Mesenchymal stem cell (in vitro differentiated cells and primary cell): ENCODE measurements around the gene CAPN15.
"Not testable (repeated sequence)": the region's sequence is repeated elsewhere in the genome, so short reads cannot be mapped to it uniquely, and the experiment has no call there.

Experiments
- DNase-seq: peaks from one replicate; pipeline ENCODE4 v3.0.0-alpha.2; 2013
- H2AFZ ChIP-seq: one replicate; pipeline ENCODE4 v1.6.1; 2013; ENCODE audit warnings: low read depth, mild to moderate bottlenecking, control low read depth, inconsistent platforms, low read length, moderate library complexity
- H2AK5ac ChIP-seq: 2 replicates; pipeline ENCODE4 v1.6.1; 2013; ENCODE audit warnings: low read length, moderate library complexity, mild to moderate bottlenecking, inconsistent platforms; ENCODE audit not compliant: severe bottlenecking
- H2BK120ac ChIP-seq: one replicate; pipeline ENCODE4 v1.6.1; 2013; ENCODE audit warnings: low read depth, mild to moderate bottlenecking, inconsistent platforms, low read length, moderate library complexity
- H2BK12ac ChIP-seq, 2 experiments: one replicate each; pipeline ENCODE4 v1.6.1; 2013; ENCODE audit warnings: inconsistent platforms in 2 of 2, low read length in 2 of 2, mild to moderate bottlenecking in 2 of 2, moderate library complexity in 2 of 2, control low read depth in 1 of 2
- H2BK15ac ChIP-seq: one replicate; pipeline ENCODE4 v1.6.1; 2013; ENCODE audit warnings: mild to moderate bottlenecking, low read depth, inconsistent platforms; ENCODE audit not compliant: poor library complexity, severe bottlenecking
- H2BK5ac ChIP-seq: 2 replicates; pipeline ENCODE4 v1.6.1; 2013; ENCODE audit warnings: low read depth, mild to moderate bottlenecking, low read length, control low read depth, inconsistent platforms; ENCODE audit not compliant: poor library complexity, severe bottlenecking
- H3K14ac ChIP-seq, 2 experiments: one replicate each; pipeline ENCODE4 v1.6.1; 2013; ENCODE audit warnings: inconsistent platforms in 2 of 2, low read length in 2 of 2, control low read depth in 1 of 2, mild to moderate bottlenecking in 1 of 2, moderate library complexity in 1 of 2
- H3K18ac ChIP-seq, 2 experiments: one replicate each; pipeline ENCODE4 v1.6.1; 2013; ENCODE audit warnings: inconsistent platforms in 2 of 2, low read length in 2 of 2, control low read depth in 1 of 2, low read depth in 1 of 2, mild to moderate bottlenecking in 1 of 2
- H3K23ac ChIP-seq, 2 experiments: one replicate each; pipeline ENCODE4 v1.6.1; 2013; ENCODE audit warnings: inconsistent platforms in 2 of 2, low read length in 2 of 2, mild to moderate bottlenecking in 2 of 2, moderate library complexity in 2 of 2, control low read depth in 1 of 2
- H3K27ac ChIP-seq: 2 replicates; pipeline ENCODE4 v1.5.1; 2013; ENCODE audit warnings: mild to moderate bottlenecking, moderate library complexity, low read length, control low read depth, inconsistent platforms; ENCODE audit not compliant: poor library complexity, severe bottlenecking
- H3K27me3 ChIP-seq, 2 experiments: 2 replicates each; pipeline versions ENCODE4 v1.6.1 to v1.7.0; 2013; ENCODE audit warnings: low read length in 2 of 2, mild to moderate bottlenecking in 2 of 2, moderate library complexity in 2 of 2, control low read depth in 1 of 2, inconsistent platforms in 1 of 2; ENCODE audit not compliant: control insufficient read depth in 1 of 2, insufficient read depth in 1 of 2
- H3K36me3 ChIP-seq, 2 experiments: 2 replicates each; pipeline versions ENCODE4 v1.6.1 to v1.7.0; 2013; ENCODE audit warnings: low read length in 2 of 2, control low read depth in 1 of 2, inconsistent platforms in 1 of 2, low read depth in 1 of 2, mild to moderate bottlenecking in 1 of 2; ENCODE audit not compliant: insufficient read depth in 2 of 2, control insufficient read depth in 1 of 2
- H3K4ac ChIP-seq, 2 experiments: one replicate each; pipeline ENCODE4 v1.6.1; 2013; ENCODE audit warnings: inconsistent platforms in 2 of 2, low read length in 2 of 2, mild to moderate bottlenecking in 2 of 2, moderate library complexity in 2 of 2, control low read depth in 1 of 2, low read depth in 1 of 2
- H3K4me1 ChIP-seq: 2 replicates; pipeline ENCODE4 v1.6.1; 2013; ENCODE audit warnings: low read depth, low read length, control low read depth; ENCODE audit not compliant: control insufficient read depth, insufficient read depth
- H3K4me2 ChIP-seq: 2 replicates; pipeline ENCODE4 v1.6.1; 2013; ENCODE audit warnings: low read length, mild to moderate bottlenecking, inconsistent platforms; ENCODE audit not compliant: poor library complexity, severe bottlenecking
- H3K4me3 ChIP-seq, 2 experiments: 2 replicates each; pipeline versions ENCODE4 v1.5.1 to v1.7.0; 2013; ENCODE audit warnings: low read length in 2 of 2, mild to moderate bottlenecking in 2 of 2, control low read depth in 1 of 2, low read depth in 1 of 2; ENCODE audit not compliant: insufficient read depth in 1 of 2
- H3K79me1 ChIP-seq: replicated peaks from 2 replicates; pipeline ENCODE4 v1.6.1; 2013; ENCODE audit warnings: mild to moderate bottlenecking, control low read depth, low read length, inconsistent platforms; ENCODE audit not compliant: poor library complexity, severe bottlenecking
- H3K9ac ChIP-seq: 2 replicates; pipeline ENCODE4 v1.7.0; 2013; ENCODE audit warnings: mild to moderate bottlenecking, low read length, moderate library complexity
- H3K9me3 ChIP-seq: 2 replicates; pipeline ENCODE4 v1.7.0; 2013; ENCODE audit warnings: mild to moderate bottlenecking, low read length; ENCODE audit not compliant: control insufficient read depth
- H4K8ac ChIP-seq: one replicate; pipeline ENCODE4 v1.6.1; 2013; ENCODE audit warnings: inconsistent platforms, mild to moderate bottlenecking, low read length, moderate library complexity
- H4K91ac ChIP-seq: one replicate; pipeline ENCODE4 v1.6.1; 2013; ENCODE audit warnings: mild to moderate bottlenecking, low read length, inconsistent platforms
- WGBS: methylation state at CpG from one replicate; pipeline ENCODE4 v1.1.7; 2013; ENCODE audit warnings: mixed read lengths; 5-methylcytosine and 5-hydroxymethylcytosine counted together

CAPN15 gene

DNA sequence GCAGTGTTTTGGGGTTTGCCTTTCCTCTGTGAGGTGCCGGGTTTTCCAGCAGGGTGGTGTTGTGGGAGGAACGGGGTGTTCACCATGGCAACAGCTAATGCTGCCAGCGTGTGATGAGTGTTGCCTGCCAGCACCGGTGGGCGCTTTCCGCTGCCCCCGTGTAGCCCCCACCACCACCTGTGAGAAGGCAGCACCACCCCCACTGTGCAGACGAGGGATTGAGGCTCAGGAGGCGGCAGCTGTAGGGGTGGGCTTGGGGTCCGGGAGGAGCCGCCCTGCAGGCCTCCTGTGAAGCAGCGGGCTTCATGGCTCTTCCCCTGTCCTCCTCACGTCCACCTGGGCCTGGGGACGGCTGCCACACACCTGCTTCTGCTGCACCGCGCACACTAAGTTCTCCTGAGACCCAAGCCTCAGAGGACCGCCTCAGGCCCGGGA is 67.6 kb downstream of the CAPN15 start:
- H3K27me3 ChIP-seq, result no peaks in the 10 kb centered on the region
- H3K36me3 ChIP-seq, result peaks cover 10 to 40% of the 10 kb centered on the region in 2 experiments
- peaks cover 36% of the 10 kb centered on the region for H3K4me1 ChIP-seq
- WGBS, result 97% methylated on average over 18 of the region's 18 CpGs
- H3K18ac ChIP-seq, result no peak overlapping the region
- no peak overlapping the region for H2AK5ac ChIP-seq
- H3K4me3 ChIP-seq, result no peak overlapping the region
- H3K4me2 ChIP-seq, result no peak overlapping the region
- H2BK5ac ChIP-seq, result no peak overlapping the region
- H2AFZ ChIP-seq, result no peak overlapping the region
- no peak overlapping the region for H3K4ac ChIP-seq
- H4K91ac ChIP-seq, result no peak overlapping the region
- H2BK120ac ChIP-seq, result no peak overlapping the region
- H3K9ac ChIP-seq, result no peak overlapping the region
- no peak overlapping the region for H3K27ac ChIP-seq
- H3K14ac ChIP-seq, result no peak overlapping the region
- DNase-seq, result no peak
- H3K9me3 ChIP-seq, result no peaks in the 10 kb centered on the region
- H3K23ac ChIP-seq, result no peak overlapping the region
- no peak overlapping the region for H4K8ac ChIP-seq
- peaks cover 46% of the 10 kb centered on the region for H3K79me1 ChIP-seq
- H2BK15ac ChIP-seq, result no peak overlapping the region
- no peak overlapping the region for H2BK12ac ChIP-seq

DNA sequence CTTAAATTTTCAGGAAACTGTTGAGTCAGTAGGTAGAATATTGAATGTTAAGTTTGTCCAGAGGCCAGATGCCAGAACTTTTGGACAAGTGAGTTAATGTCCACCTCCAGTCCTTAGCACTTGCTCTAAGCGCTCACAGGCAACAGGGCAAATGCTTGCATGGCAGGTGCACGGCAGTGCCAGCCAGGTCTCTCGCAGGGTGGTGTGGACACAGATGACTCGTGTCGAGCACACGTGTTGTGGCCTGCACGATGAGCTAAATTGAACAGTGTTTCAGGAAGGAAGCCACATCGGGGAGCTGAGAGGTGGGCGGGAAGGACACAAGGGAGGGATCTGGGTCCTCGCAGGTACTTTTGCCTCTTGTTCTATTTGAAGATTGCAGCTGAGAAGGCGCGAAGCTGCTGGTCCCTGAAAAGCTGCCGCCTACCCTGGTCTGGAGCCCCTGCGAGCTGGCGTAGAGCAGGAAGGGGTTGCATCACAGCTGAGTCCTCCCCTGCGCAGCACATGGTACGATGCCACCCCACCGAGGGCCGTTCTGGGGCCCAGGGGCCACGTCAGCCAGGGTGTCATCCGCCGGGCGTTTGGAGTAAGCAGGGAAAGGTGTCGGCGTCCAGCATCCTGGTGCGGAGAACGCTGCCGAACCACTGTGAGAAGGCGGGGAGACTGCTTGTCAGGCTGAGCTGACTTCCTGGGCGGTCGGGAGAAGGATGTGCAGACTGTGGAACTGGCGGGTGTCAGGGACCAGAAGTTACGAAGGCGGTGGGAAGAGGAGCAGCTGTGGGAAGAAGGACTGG is 68.6 kb downstream of the CAPN15 start:
- Histone ChIP-seq H4K91ac (peak overlapping the region; percentile 41), H3K27ac (no peak overlapping the region), H3K4me3 (no peak overlapping the region), H2BK15ac (no peak overlapping the region), H3K18ac (no peak overlapping the region), H3K36me3 (peaks cover 11 to 40% of the 10 kb centered on the region in 2 experiments), H3K14ac (no peak overlapping the region), H3K4me1 (peaks cover 28% of the 10 kb centered on the region), H2BK5ac (no peak overlapping the region), H3K9me3 (no peaks in the 10 kb centered on the region), H3K23ac (no peak overlapping the region), H2AK5ac (no peak overlapping the region), H3K27me3 (no peaks in the 10 kb centered on the region), H3K9ac (no peak overlapping the region), H2AFZ (no peak overlapping the region), H3K4ac (no peak overlapping the region), H3K79me1 (peaks cover 40% of the 10 kb centered on the region), H4K8ac (no peak overlapping the region), H3K4me2 (no peak overlapping the region), H2BK12ac (no peak overlapping the region), H2BK120ac (no peak overlapping the region)
- 96% methylated on average over 34 of the region's 34 CpGs for WGBS
- no peak for DNase-seq

DNA sequence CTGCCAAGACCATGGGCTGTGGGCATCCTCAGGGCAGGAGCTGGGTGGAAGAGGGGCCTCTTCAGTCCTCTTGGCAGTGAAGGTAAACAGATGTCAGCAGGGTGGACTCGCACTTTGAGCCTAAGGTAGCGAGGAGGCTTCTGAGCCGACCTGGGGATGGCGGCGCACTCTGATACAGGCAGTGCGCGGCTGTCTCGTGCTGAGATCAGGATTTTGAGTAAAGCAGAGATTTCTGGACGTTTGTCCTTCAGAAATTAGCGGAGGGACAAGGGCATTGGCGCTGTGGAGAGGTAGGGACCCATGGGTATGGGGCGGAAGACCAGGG is 69.2 kb downstream of the CAPN15 start:
- H3K27ac ChIP-seq, result no peak overlapping the region
- no peak overlapping the region for H2BK12ac ChIP-seq
- H3K23ac ChIP-seq, result no peak overlapping the region
- H3K14ac ChIP-seq, result no peak overlapping the region
- no peaks in the 10 kb centered on the region for H3K27me3 ChIP-seq
- no peak overlapping the region for H3K9ac ChIP-seq
- peaks cover 11 to 40% of the 10 kb centered on the region in 2 experiments for H3K36me3 ChIP-seq
- no peak overlapping the region for H3K4ac ChIP-seq
- H3K9me3 ChIP-seq, result no peaks in the 10 kb centered on the region
- no peak overlapping the region for H3K4me2 ChIP-seq
- no peak for DNase-seq
- peaks cover 28% of the 10 kb centered on the region for H3K4me1 ChIP-seq
- no peak overlapping the region for H2AK5ac ChIP-seq
- no peak overlapping the region for H3K18ac ChIP-seq
- H2AFZ ChIP-seq, result no peak overlapping the region
- H3K79me1 ChIP-seq, result peaks cover 43% of the 10 kb centered on the region
- no peak overlapping the region for H3K4me3 ChIP-seq
- no peak overlapping the region for H4K91ac ChIP-seq
- H2BK120ac ChIP-seq, result no peak overlapping the region
- H2BK15ac ChIP-seq, result no peak overlapping the region
- WGBS, result over 99% methylated on average over 12 of the region's 12 CpGs
- H2BK5ac ChIP-seq, result no peak overlapping the region
- H4K8ac ChIP-seq, result no peak overlapping the region

DNA sequence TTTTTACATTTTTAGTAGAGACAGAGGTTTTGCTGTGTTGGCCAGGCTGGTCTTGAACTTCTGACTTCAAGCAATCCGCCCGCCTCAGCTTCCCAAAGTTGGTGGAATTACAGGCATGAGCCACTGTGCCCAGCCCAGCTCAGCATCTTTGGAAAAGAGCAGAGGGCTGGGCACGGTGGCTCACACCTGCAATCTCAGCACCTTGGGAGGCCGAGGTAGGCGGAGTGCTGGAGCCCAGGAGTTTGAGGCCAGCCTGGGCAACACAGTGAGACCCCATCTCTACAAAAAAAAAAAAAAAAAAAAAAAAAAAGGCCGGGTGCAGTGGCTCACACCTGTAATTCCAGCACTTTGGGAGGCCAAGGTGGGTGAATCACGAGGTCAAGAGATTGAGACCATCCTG is 70.1 kb downstream of the CAPN15 start:
- H4K8ac ChIP-seq, H3K9me3 ChIP-seq, H2BK12ac ChIP-seq, H3K18ac ChIP-seq, H3K14ac ChIP-seq, H3K27ac ChIP-seq, H2AFZ ChIP-seq, H3K4ac ChIP-seq, DNase-seq, H3K4me3 ChIP-seq, H2BK15ac ChIP-seq, H2BK5ac ChIP-seq, H2BK120ac ChIP-seq, H3K23ac ChIP-seq, H3K9ac ChIP-seq, H4K91ac ChIP-seq, H3K27me3 ChIP-seq, H2AK5ac ChIP-seq, H3K4me2 ChIP-seq: not testable (repeated sequence)
- Histone ChIP-seq H3K4me1 (peaks cover 18% of the 10 kb centered on the region), H3K36me3 (peaks cover 11 to 35% of the 10 kb centered on the region in 2 experiments), H3K79me1 (peaks cover 35% of the 10 kb centered on the region)
- WGBS, result 95% methylated on average over 7 of the region's 7 CpGs
